WTC11 (cell line): Measurements from ENCODE around the gene NALF2. TPM values are rescaled to one million over a fixed set of nuclear protein-coding genes. Genes with fewer than 3 reads are reported as not detected.
A peak's percentile ranks its signal among the peaks of the same experiment; 100 is the strongest.

Source experiments
- ATAC-seq: fragments of 200-7000 bp; cut with Tn5 transposase; 2 replicates; pipeline ENCODE4 v1.10.0; 2021; ENCODE audit warnings: mild to moderate bottlenecking, moderate library complexity
- CTCF ChIA-PET: fragments of 300-600 bp; sonication (Branson Sonifier 250); formaldehyde crosslinking; loops from one replicate; lab custom pipeline; 2021; ENCODE audit warnings: antibody characterized with exemption; lab: Charles Lee
- POLR2A ChIA-PET: fragments of 350-600 bp; sonication (Branson Sonifier 250); formaldehyde crosslinking; loops from one replicate; lab custom pipeline; 2021; ENCODE audit warnings: antibody characterized with exemption; lab: Charles Lee
- DNase-seq: peaks from one replicate; pipeline ENCODE4 v3.0.0; 2021; ENCODE audit warnings: low spot score
- H3K27ac Mint-ChIP-seq: 2 replicates; pipeline ENCODE4 v1.8.0; 2021; ENCODE audit warnings: mixed read lengths
- H3K27me3 Mint-ChIP-seq: 2 replicates; pipeline ENCODE4 v1.8.0; 2021; ENCODE audit warnings: low read depth, mild to moderate bottlenecking, moderate library complexity, mixed read lengths
- H3K36me3 Mint-ChIP-seq: 2 replicates; pipeline ENCODE4 v1.8.0; 2021; ENCODE audit warnings: mixed read lengths
- H3K4me1 Mint-ChIP-seq: 2 replicates; pipeline ENCODE4 v1.8.0; 2022; ENCODE audit warnings: mixed read lengths
- H3K4me3 Mint-ChIP-seq: 2 replicates; pipeline ENCODE4 v1.8.0; 2021; ENCODE audit warnings: mild to moderate bottlenecking, moderate library complexity, mixed read lengths
- H3K9me3 Mint-ChIP-seq: 2 replicates; pipeline ENCODE4 v1.8.0; 2021; ENCODE audit warnings: mixed read lengths
- E2F1 ChIP-seq: sonication (generic); formaldehyde crosslinking; IDR thresholded peaks from 2 replicates; pipeline ENCODE4 v1.8.0; 2022; ENCODE audit warnings: mild to moderate bottlenecking, missing genetic modification reagents
- E2F5 ChIP-seq: sonication (generic); formaldehyde crosslinking; IDR thresholded peaks from 2 replicates; pipeline ENCODE4 v1.8.1; 2022; ENCODE audit warnings: mild to moderate bottlenecking, moderate library complexity, missing genetic modification reagents
- EMX1 ChIP-seq: fragments of 250-450 bp; sonication (Bioruptor Pico); IDR thresholded peaks from 2 replicates; pipeline ENCODE4 v1.8.0; 2021; ENCODE audit warnings: mild to moderate bottlenecking
- FOXJ3 ChIP-seq: sonication (generic); formaldehyde crosslinking; IDR thresholded peaks from 2 replicates; pipeline ENCODE4 v1.9.0; 2021; ENCODE audit warnings: missing genetic modification reagents, mild to moderate bottlenecking, borderline replicate concordance
- HMGA2 ChIP-seq: fragments of 250-450 bp; sonication (Bioruptor Pico); IDR thresholded peaks from 2 replicates; pipeline ENCODE4 v1.4.0; 2021; ENCODE audit warnings: mild to moderate bottlenecking, moderate library complexity
- JAZF1 ChIP-seq: fragments of 250-450 bp; sonication (Bioruptor Pico); IDR thresholded peaks from 2 replicates; pipeline ENCODE4 v1.9.0; 2021; ENCODE audit warnings: moderate library complexity, mild to moderate bottlenecking, inconsistent platforms
- RELA ChIP-seq: sonication (generic); formaldehyde crosslinking; IDR thresholded peaks from 2 replicates; pipeline ENCODE4 v1.8.1; 2022; ENCODE audit warnings: missing genetic modification reagents, mild to moderate bottlenecking, borderline replicate concordance
- TEAD1 ChIP-seq: sonication (generic); formaldehyde crosslinking; IDR thresholded peaks from 2 replicates; pipeline ENCODE4 v1.8.0; 2022; ENCODE audit warnings: mild to moderate bottlenecking, missing genetic modification reagents
- USF2 ChIP-seq: sonication (generic); formaldehyde crosslinking; IDR thresholded peaks from 2 replicates; pipeline ENCODE4 v1.8.1; 2023; ENCODE audit warnings: mild to moderate bottlenecking, missing genetic modification reagents, moderate library complexity
- ZBTB21 ChIP-seq: sonication (generic); formaldehyde crosslinking; IDR thresholded peaks from 2 replicates; pipeline ENCODE4 v1.8.1; 2023; ENCODE audit warnings: mild to moderate bottlenecking, missing genetic modification reagents, borderline replicate concordance
- ZNF263 ChIP-seq: sonication (generic); formaldehyde crosslinking; IDR thresholded peaks from 2 replicates; pipeline ENCODE4 v1.8.1; 2022; ENCODE audit warnings: low read depth, mild to moderate bottlenecking, moderate library complexity, missing genetic modification reagents
- ZNF532 ChIP-seq: fragments of 250-450 bp; sonication (Bioruptor Pico); IDR thresholded peaks from 2 replicates; pipeline ENCODE4 v1.9.0; 2021; ENCODE audit warnings: mild to moderate bottlenecking, borderline replicate concordance
- ZSCAN18 ChIP-seq: fragments of 250-450 bp; sonication (Bioruptor Pico); IDR thresholded peaks from 2 replicates; pipeline ENCODE4 v2.1.2; 2022; ENCODE audit warnings: mild to moderate bottlenecking, moderate library complexity
- total RNA-seq: library from RNA; stranded (reverse); gene quantifications from 3 replicates; pipeline ENCODE4 v1.2.3, GENCODE V29; 2021
- TF ChIP-seq, protein P1 (sequence below): sonication (generic); formaldehyde crosslinking; IDR thresholded peaks from 2 replicates; pipeline ENCODE4 v1.8.0; 2022; ENCODE audit warnings: mild to moderate bottlenecking, missing genetic modification reagents
- TF ChIP-seq, protein P2 (sequence below): sonication (generic); formaldehyde crosslinking; IDR thresholded peaks from 2 replicates; pipeline ENCODE4 v1.8.0; 2023; ENCODE audit warnings: mild to moderate bottlenecking, missing genetic modification reagents
- TF ChIP-seq, protein P3 (sequence below): sonication (generic); formaldehyde crosslinking; IDR thresholded peaks from 2 replicates; pipeline ENCODE4 v1.8.1; 2022; ENCODE audit warnings: missing genetic modification reagents, borderline replicate concordance

Gene NALF2
- total RNA-seq, 1 experiment from 2014 or later: 14.0 TPM

GRCh38 chrX:69469975-69470374, 34.2 kb upstream of the NALF2 start:
- no peaks in the 10 kb centered on the region for H3K27me3 Mint-ChIP-seq
- H3K4me3 Mint-ChIP-seq: no peak overlapping the region
- no peak overlapping the region for H3K27ac Mint-ChIP-seq
- H3K4me1 Mint-ChIP-seq: no peaks in the 10 kb centered on the region
- POLR2A ChIA-PET: interaction anchor here (0.6 kb wide), 1 partner anchor 758 kb away, joined by 3 read pairs; no protein-coding TSS in a partner anchor
- H3K36me3 Mint-ChIP-seq: no peaks in the 10 kb centered on the region
- H3K9me3 Mint-ChIP-seq: 0 out of 2 replicates have a peak, but pooled peaks cover 1% of the 10 kb centered on the region
- no peak for ATAC-seq
- TF ChIP-seq, protein P1, sequence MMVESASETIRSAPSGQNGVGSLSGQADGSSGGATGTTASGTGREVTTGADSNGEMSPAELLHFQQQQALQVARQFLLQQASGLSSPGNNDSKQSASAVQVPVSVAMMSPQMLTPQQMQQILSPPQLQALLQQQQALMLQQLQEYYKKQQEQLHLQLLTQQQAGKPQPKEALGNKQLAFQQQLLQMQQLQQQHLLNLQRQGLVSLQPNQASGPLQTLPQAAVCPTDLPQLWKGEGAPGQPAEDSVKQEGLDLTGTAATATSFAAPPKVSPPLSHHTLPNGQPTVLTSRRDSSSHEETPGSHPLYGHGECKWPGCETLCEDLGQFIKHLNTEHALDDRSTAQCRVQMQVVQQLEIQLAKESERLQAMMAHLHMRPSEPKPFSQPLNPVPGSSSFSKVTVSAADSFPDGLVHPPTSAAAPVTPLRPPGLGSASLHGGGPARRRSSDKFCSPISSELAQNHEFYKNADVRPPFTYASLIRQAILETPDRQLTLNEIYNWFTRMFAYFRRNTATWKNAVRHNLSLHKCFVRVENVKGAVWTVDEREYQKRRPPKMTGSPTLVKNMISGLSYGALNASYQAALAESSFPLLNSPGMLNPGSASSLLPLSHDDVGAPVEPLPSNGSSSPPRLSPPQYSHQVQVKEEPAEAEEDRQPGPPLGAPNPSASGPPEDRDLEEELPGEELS: no peak
- TF ChIP-seq, protein P2, sequence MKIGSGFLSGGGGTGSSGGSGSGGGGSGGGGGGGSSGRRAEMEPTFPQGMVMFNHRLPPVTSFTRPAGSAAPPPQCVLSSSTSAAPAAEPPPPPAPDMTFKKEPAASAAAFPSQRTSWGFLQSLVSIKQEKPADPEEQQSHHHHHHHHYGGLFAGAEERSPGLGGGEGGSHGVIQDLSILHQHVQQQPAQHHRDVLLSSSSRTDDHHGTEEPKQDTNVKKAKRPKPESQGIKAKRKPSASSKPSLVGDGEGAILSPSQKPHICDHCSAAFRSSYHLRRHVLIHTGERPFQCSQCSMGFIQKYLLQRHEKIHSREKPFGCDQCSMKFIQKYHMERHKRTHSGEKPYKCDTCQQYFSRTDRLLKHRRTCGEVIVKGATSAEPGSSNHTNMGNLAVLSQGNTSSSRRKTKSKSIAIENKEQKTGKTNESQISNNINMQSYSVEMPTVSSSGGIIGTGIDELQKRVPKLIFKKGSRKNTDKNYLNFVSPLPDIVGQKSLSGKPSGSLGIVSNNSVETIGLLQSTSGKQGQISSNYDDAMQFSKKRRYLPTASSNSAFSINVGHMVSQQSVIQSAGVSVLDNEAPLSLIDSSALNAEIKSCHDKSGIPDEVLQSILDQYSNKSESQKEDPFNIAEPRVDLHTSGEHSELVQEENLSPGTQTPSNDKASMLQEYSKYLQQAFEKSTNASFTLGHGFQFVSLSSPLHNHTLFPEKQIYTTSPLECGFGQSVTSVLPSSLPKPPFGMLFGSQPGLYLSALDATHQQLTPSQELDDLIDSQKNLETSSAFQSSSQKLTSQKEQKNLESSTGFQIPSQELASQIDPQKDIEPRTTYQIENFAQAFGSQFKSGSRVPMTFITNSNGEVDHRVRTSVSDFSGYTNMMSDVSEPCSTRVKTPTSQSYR (CRISPR knock-in tag): no peak
- TF ChIP-seq, protein P3, sequence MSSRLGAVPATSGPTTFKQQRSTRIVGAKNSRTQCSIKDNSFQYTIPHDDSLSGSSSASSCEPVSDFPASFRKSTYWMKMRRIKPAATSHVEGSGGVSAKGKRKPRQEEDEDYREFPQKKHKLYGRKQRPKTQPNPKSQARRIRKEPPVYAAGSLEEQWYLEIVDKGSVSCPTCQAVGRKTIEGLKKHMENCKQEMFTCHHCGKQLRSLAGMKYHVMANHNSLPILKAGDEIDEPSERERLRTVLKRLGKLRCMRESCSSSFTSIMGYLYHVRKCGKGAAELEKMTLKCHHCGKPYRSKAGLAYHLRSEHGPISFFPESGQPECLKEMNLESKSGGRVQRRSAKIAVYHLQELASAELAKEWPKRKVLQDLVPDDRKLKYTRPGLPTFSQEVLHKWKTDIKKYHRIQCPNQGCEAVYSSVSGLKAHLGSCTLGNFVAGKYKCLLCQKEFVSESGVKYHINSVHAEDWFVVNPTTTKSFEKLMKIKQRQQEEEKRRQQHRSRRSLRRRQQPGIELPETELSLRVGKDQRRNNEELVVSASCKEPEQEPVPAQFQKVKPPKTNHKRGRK (CRISPR knock-in tag): no peak
- no peak for TF ChIP-seq JAZF1 (CRISPR knock-in tag)
- no peak for TF ChIP-seq E2F1 (CRISPR knock-in tag)
- no peak for TF ChIP-seq E2F5 (CRISPR knock-in tag)
- TF ChIP-seq HMGA2 (CRISPR knock-in tag): no peak
- no peak for TF ChIP-seq RELA (CRISPR knock-in tag)
- TF ChIP-seq ZSCAN18 (CRISPR knock-in tag): no peak
- TF ChIP-seq EMX1 (CRISPR knock-in tag): no peak
- CTCF ChIA-PET: no interaction called here
- no peak for DNase-seq

DNA sequence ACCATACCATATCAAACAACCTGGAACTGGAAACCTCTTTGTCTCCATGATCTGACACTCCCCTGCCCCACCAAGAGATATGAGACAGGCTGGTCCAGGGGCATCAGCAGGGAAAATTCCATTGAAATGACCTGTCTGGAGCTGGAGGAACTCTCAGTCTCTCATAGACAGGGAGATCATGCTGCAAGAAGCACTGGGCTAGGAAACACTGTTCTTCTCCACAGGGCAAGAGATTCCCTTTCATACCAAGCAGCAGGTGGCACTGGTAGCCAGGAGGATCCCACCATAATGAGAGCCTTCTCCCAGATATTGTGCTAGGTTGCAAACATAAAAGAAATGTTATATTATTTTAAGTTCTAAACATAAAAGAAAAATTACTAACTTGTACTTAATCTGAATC, 14.5 kb upstream of the NALF2 start:
- H3K27me3 Mint-ChIP-seq: peaks cover 3% of the 10 kb centered on the region
- ATAC-seq (peak; percentile 67), DNase-seq (no peak)
- H3K4me3 Mint-ChIP-seq: no peak overlapping the region
- no peaks in the 10 kb centered on the region for H3K4me1 Mint-ChIP-seq
- H3K9me3 Mint-ChIP-seq: no peaks in the 10 kb centered on the region
- H3K27ac Mint-ChIP-seq: no peak overlapping the region
- no peaks in the 10 kb centered on the region for H3K36me3 Mint-ChIP-seq
- ChIA-PET POLR2A (no interaction called here), CTCF (no interaction called here)
- TF ChIP-seq TEAD1 (CRISPR knock-in tag) (no peak), USF2 (CRISPR knock-in tag) (no peak), ZBTB21 (CRISPR knock-in tag) (no peak), FOXJ3 (CRISPR knock-in tag) (no peak), ZSCAN18 (CRISPR knock-in tag) (no peak), ZNF263 (CRISPR knock-in tag) (no peak), ZNF532 (CRISPR knock-in tag) (no peak), JAZF1 (CRISPR knock-in tag) (no peak)
